Neural cell (in vitro differentiated cells): ENCODE measurements around the gene CRAT. TPM values are rescaled to one million over a fixed set of nuclear protein-coding genes. Genes with fewer than 3 reads are reported as not detected.

Experiments
- H2AFZ ChIP-seq: fragments of 200-600, 300-800 bp; sonication (generic), shearing (Covaris generic); 2 replicates; pipeline ENCODE4 v1.6.0; 2014; ENCODE audit warnings: low read depth, mild to moderate bottlenecking, antibody characterized with exemption, low read length, moderate library complexity
- H3F3A ChIP-seq: fragments of 200-600 bp; shearing (Covaris generic); 2 replicates; pipeline ENCODE4 v1.6.1; 2016; ENCODE audit warnings: mild to moderate bottlenecking, moderate library complexity, mixed read lengths, antibody characterized with exemption, low read length; ENCODE audit not compliant: insufficient read depth, poor library complexity, severe bottlenecking
- H3K27ac ChIP-seq: fragments of 200-600, 300-800 bp; sonication (generic), shearing (Covaris generic); 2 replicates; pipeline ENCODE4 v1.5.1; 2014; ENCODE audit warnings: mild to moderate bottlenecking, low read length, moderate library complexity
- H3K27me3 ChIP-seq: fragments of 300-800, 200-600 bp; sonication (generic), shearing (Covaris generic); 2 replicates; pipeline ENCODE4 v1.6.0; 2014; ENCODE audit warnings: mild to moderate bottlenecking, low read depth, low read length, moderate library complexity; ENCODE audit not compliant: insufficient read depth
- H3K36me3 ChIP-seq: fragments of 300-800, 200-600 bp; sonication (generic), shearing (Covaris generic); 2 replicates; pipeline ENCODE4 v1.5.1; 2014; ENCODE audit warnings: mild to moderate bottlenecking, antibody characterized with exemption, low read length, moderate library complexity; ENCODE audit not compliant: insufficient read depth
- H3K4me2 ChIP-seq: fragments of 300-800, 200-600 bp; sonication (generic), shearing (Covaris generic); 2 replicates; pipeline ENCODE4 v1.6.0; 2014; ENCODE audit warnings: mild to moderate bottlenecking, low read length
- H3K4me3 ChIP-seq: fragments of 300-800, 200-600 bp; sonication (generic), shearing (Covaris generic); 2 replicates; pipeline ENCODE4 v1.5.1; 2014; ENCODE audit warnings: mild to moderate bottlenecking, low read length, moderate library complexity
- H3K79me2 ChIP-seq: fragments of 200-600 bp; shearing (Covaris generic); replicated peaks from 2 replicates; pipeline ENCODE4 v1.6.0; 2014; ENCODE audit warnings: mild to moderate bottlenecking, low read length, moderate library complexity; ENCODE audit not compliant: insufficient read depth
- H3K9ac ChIP-seq: fragments of 300-800, 200-600 bp; sonication (generic), shearing (Covaris generic); 2 replicates; pipeline ENCODE4 v1.6.1; 2016; ENCODE audit warnings: mild to moderate bottlenecking, low read length, mixed read lengths
- H3K9me2 ChIP-seq: fragments of 200-600 bp; shearing (Covaris generic); 2 replicates; pipeline ENCODE4 v1.6.1; 2016; ENCODE audit warnings: mild to moderate bottlenecking, low read length, mixed read lengths; ENCODE audit not compliant: insufficient read depth
- H3K9me3 ChIP-seq: fragments of 200-600, 300-800 bp; sonication (generic), shearing (Covaris generic); 2 replicates; pipeline ENCODE4 v1.6.1; 2016; ENCODE audit warnings: mild to moderate bottlenecking, mixed run types, low read length, moderate library complexity, mixed read lengths
- H4K20me1 ChIP-seq: fragments of 200-600 bp; shearing (Covaris generic); 2 replicates; pipeline ENCODE4 v1.6.1; 2016; ENCODE audit warnings: mild to moderate bottlenecking, mixed run types; ENCODE audit not compliant: insufficient read depth
- EP300 ChIP-seq: fragments of 450-650 bp; conservative IDR thresholded peaks from 2 replicates; pipeline ENCODE4 v1.6.1; 2014; ENCODE audit warnings: antibody characterized with exemption, mild to moderate bottlenecking, moderate library complexity; ENCODE audit not compliant: poor library complexity, severe bottlenecking
- EZH2 ChIP-seq: fragments of 200-600, 300-800 bp; shearing (Covaris generic), sonication (generic); IDR thresholded peaks from 2 replicates; pipeline ENCODE4 v1.6.1; 2014; ENCODE audit warnings: antibody characterized with exemption, low read length, borderline replicate concordance, mild to moderate bottlenecking; ENCODE audit not compliant: insufficient read depth, poor library complexity, severe bottlenecking
- MXI1 ChIP-seq: fragments of 450-650 bp; conservative IDR thresholded peaks from 2 replicates; pipeline ENCODE4 v1.6.1; 2014; ENCODE audit warnings: antibody characterized with exemption, mild to moderate bottlenecking; ENCODE audit not compliant: poor library complexity, severe bottlenecking
- POLR2AphosphoS5 ChIP-seq: IDR thresholded peaks from 2 replicates; pipeline ENCODE4 v1.6.1; 2012
- RAD21 ChIP-seq: fragments of 450-650 bp; conservative IDR thresholded peaks from 2 replicates; pipeline ENCODE4 v1.6.1; 2014; ENCODE audit warnings: antibody characterized with exemption, mild to moderate bottlenecking, moderate library complexity
- SMC3 ChIP-seq: fragments of 450-650 bp; conservative IDR thresholded peaks from 2 replicates; pipeline ENCODE4 v1.6.1; 2014; ENCODE audit warnings: antibody characterized with exemption, mild to moderate bottlenecking, moderate library complexity; ENCODE audit not compliant: poor library complexity
- TAF1 ChIP-seq: IDR thresholded peaks from 2 replicates; pipeline ENCODE4 v1.6.1; 2012; ENCODE audit warnings: low read depth
- polyA plus RNA-seq: library from polyadenylated mRNA; depleted of rRNA; stranded (reverse); fragments of >200 nt; gene quantifications from 2 replicates; pipeline ENCODE4 v1.2.3, GENCODE V29; 2014
- TF ChIP-seq, protein P1 (sequence below): IDR thresholded peaks from 2 replicates; pipeline ENCODE4 v1.6.1; 2012; ENCODE audit warnings: borderline replicate concordance
- TF ChIP-seq, protein P2 (sequence below): fragments of 450-650 bp; IDR thresholded peaks from 2 replicates; pipeline ENCODE4 v1.5.1; 2014; ENCODE audit warnings: antibody characterized with exemption, mild to moderate bottlenecking, moderate library complexity; ENCODE audit not compliant: poor library complexity, severe bottlenecking

CRAT gene
- polyA plus RNA-seq, 1 donor from 2014 or later, result 14.3 TPM

DNA sequence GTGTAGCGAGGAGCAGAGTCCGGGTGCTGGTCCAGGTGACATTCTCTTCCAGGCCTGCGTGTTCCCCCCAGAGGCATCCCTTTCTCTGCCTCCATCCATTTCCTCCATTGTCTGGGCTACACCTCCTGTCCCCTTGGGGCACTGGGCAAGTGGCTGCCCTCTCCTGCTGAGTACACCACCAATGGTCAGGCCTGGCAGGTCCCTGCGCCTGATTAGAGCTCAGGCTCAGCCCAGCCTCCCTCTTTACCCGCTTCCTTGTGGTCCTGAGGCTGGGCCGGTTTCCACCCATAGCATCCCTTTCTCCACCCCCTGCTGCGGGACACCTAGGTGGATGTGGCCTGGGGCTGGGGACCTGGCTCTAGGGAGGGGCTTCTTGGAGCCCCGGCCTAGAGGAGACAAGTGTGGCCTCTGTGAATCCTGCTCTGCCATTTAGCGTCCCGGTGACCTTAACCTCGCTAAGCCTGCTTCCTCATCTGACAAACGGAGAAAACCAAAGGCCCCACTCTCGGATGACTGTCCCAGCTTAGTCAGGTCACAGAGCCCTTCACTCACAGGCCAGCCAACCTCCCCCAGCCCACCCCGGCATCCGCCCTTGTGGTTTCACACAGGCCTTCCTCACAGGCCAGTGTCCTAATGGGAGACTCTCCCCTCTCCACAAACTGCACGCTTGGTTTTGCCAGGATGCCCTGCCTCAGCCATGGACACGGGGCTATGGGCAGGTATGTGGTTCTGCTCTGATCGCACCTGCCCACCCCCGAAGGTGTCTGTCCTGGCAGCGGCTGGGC is 16.8 kb downstream of the CRAT start:
- Histone ChIP-seq H3K27ac (no peak overlapping the region), H4K20me1 (no peaks in the 10 kb centered on the region), H3K4me2 (no peak overlapping the region), H2AFZ (no peak overlapping the region), H3K36me3 (no peaks in the 10 kb centered on the region), H3K9me2 (no peaks in the 10 kb centered on the region), H3K9me3 (no peaks in the 10 kb centered on the region), H3K9ac (no peak overlapping the region), H3K4me3 (no peak overlapping the region), H3K79me2 (no peaks in the 10 kb centered on the region), H3F3A (no peaks in the 10 kb centered on the region), H3K27me3 (no peaks in the 10 kb centered on the region)
- TF ChIP-seq, protein P1, sequence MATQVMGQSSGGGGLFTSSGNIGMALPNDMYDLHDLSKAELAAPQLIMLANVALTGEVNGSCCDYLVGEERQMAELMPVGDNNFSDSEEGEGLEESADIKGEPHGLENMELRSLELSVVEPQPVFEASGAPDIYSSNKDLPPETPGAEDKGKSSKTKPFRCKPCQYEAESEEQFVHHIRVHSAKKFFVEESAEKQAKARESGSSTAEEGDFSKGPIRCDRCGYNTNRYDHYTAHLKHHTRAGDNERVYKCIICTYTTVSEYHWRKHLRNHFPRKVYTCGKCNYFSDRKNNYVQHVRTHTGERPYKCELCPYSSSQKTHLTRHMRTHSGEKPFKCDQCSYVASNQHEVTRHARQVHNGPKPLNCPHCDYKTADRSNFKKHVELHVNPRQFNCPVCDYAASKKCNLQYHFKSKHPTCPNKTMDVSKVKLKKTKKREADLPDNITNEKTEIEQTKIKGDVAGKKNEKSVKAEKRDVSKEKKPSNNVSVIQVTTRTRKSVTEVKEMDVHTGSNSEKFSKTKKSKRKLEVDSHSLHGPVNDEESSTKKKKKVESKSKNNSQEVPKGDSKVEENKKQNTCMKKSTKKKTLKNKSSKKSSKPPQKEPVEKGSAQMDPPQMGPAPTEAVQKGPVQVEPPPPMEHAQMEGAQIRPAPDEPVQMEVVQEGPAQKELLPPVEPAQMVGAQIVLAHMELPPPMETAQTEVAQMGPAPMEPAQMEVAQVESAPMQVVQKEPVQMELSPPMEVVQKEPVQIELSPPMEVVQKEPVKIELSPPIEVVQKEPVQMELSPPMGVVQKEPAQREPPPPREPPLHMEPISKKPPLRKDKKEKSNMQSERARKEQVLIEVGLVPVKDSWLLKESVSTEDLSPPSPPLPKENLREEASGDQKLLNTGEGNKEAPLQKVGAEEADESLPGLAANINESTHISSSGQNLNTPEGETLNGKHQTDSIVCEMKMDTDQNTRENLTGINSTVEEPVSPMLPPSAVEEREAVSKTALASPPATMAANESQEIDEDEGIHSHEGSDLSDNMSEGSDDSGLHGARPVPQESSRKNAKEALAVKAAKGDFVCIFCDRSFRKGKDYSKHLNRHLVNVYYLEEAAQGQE, result no peak
- no peak for TF ChIP-seq EZH2
- TF ChIP-seq POLR2AphosphoS5, result no peak
- no peak for TF ChIP-seq SMC3
- no peak for TF ChIP-seq RAD21
- TF ChIP-seq, protein P2, sequence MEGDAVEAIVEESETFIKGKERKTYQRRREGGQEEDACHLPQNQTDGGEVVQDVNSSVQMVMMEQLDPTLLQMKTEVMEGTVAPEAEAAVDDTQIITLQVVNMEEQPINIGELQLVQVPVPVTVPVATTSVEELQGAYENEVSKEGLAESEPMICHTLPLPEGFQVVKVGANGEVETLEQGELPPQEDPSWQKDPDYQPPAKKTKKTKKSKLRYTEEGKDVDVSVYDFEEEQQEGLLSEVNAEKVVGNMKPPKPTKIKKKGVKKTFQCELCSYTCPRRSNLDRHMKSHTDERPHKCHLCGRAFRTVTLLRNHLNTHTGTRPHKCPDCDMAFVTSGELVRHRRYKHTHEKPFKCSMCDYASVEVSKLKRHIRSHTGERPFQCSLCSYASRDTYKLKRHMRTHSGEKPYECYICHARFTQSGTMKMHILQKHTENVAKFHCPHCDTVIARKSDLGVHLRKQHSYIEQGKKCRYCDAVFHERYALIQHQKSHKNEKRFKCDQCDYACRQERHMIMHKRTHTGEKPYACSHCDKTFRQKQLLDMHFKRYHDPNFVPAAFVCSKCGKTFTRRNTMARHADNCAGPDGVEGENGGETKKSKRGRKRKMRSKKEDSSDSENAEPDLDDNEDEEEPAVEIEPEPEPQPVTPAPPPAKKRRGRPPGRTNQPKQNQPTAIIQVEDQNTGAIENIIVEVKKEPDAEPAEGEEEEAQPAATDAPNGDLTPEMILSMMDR, result no peak
- no peak for TF ChIP-seq TAF1
- TF ChIP-seq MXI1, result no peak
- TF ChIP-seq EP300, result no peak

DNA sequence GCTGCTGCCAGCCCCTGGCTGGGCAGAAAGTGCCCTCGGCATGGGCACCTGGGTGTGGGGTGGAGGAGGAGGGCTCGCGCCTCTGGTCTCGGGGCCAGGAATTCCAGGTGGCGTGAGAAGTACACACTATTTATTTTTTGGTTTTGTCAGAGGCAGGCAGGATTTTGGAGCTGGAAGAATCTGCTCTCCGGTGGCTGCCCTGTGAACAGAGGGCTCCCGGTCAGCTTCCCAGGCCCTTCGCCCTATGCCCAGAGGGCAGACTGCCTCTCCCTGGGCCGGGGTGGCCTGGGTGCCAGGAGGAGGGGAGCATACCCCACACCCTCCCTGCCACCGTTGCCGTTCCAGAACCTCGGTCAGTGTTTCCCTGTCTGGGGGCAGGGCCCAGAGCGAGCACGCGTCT is 21.3 kb downstream of the CRAT start:
- H3K4me3 ChIP-seq, result no peak overlapping the region
- no peaks in the 10 kb centered on the region for H3K27me3 ChIP-seq
- H3K27ac ChIP-seq, result no peak overlapping the region
- H2AFZ ChIP-seq, result no peak overlapping the region
- TF ChIP-seq, protein P2, result no peak
- TF ChIP-seq SMC3 (no peak), POLR2AphosphoS5 (no peak), RAD21 (no peak)
- H3K9ac ChIP-seq, result no peak overlapping the region
- H3K79me2 ChIP-seq, result no peaks in the 10 kb centered on the region
- H3K36me3 ChIP-seq, result no peaks in the 10 kb centered on the region
- no peak overlapping the region for H3K4me2 ChIP-seq
- no peaks in the 10 kb centered on the region for H4K20me1 ChIP-seq
- no peaks in the 10 kb centered on the region for H3K9me3 ChIP-seq
- H3F3A ChIP-seq, result no peaks in the 10 kb centered on the region
- no peaks in the 10 kb centered on the region for H3K9me2 ChIP-seq
